NCI-H1436 (cell line): Measurements from ENCODE around the gene NDFIP2.

Source experiments
- DNase-seq: peaks from one replicate; lab custom pipeline; 2025; lab: John Stamatoyannopoulos, UW

NDFIP2 gene

DNA sequence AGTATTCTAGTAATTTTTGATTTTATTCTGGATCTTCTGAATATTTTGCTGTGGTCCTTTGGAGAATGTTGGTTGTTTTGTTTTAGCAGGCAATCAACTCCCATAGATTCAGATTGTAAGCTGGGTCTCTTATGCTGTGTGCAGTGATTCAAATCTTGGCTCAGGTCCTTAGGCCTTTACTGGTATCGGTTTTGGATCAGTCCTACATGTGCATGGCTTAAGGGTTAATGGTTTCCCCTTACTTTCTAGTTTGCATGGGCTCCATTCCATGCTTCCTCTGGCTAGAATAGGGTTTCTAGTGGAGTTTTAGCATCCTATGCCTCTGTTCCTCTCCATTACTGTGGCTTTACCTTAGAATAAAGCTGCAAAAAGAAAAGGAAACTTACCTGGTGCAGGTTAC is 16.1 kb downstream of the NDFIP2 start:
- no peak for DNase-seq

DNA sequence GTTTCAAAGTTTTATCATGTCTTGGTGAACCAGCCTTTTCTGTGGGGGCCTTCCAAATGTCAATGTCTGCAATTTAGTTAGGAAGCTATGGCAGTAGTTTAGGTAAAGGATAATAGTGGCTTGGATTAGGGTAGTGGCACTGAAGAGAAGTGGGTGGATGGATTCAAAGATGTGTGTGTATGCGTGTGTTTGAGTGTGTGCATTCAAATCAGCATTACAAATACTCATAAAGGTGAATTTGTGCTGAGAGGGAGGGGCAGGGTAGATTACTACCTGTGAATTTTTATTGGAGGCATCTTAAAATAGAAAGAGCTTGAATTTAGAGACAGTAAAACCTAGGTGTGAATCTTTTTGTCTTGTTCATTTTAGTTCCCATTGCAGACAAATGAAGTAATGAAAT is 16.9 kb downstream of the NDFIP2 start:
- DNase-seq: no peak

DNA sequence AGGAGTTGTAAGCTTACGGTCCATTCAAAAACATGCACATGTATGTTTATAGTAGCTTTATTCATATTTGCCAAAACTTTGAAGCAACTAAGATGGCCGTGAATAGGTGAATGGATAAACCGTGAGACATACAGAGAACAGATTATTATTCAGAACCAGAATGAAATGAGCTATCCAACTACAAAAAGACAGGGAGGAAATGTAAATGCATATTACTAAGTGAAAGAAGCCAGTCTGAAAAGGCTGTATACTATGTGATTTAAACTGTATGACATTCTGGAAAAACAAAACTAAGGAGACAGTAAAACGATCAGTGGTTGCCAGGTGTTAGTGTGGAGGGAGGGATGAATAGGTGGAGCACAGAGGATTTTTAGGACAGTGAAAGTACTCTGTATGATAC is 19.9 kb downstream of the NDFIP2 start:
- no peak for DNase-seq

DNA sequence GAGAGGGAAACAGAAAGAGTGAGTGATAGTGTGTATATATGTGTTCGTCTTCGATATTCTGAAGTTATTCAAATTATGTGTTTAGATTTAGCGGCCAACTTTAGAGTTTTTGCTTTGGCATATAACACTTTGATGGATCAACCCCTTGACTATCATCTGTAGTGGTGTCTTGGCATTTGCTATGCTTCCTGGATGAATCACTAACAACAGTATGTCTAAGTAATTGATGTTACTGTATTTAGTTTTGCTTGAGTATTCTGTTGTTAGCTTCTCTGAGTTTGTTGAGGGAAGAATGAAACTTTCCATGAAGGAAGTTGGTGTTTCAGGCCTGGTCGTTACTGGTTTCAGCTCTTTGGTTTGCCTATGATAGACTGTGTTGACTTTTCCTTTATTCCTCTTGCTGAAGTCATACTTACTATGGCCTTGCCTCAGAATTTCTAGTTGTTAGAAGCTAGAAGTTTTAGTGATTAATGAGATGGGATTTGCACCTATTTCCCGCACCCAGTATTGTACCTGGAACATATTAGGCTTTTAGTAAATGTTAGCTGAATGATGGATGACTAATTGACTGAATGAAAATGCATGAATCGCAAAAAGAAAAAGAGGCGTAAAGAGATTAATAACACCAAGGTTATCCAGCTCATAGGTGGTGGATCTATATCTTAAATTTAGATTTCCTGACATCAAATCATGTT is 20.7 kb downstream of the NDFIP2 start:
- no peak for DNase-seq

DNA sequence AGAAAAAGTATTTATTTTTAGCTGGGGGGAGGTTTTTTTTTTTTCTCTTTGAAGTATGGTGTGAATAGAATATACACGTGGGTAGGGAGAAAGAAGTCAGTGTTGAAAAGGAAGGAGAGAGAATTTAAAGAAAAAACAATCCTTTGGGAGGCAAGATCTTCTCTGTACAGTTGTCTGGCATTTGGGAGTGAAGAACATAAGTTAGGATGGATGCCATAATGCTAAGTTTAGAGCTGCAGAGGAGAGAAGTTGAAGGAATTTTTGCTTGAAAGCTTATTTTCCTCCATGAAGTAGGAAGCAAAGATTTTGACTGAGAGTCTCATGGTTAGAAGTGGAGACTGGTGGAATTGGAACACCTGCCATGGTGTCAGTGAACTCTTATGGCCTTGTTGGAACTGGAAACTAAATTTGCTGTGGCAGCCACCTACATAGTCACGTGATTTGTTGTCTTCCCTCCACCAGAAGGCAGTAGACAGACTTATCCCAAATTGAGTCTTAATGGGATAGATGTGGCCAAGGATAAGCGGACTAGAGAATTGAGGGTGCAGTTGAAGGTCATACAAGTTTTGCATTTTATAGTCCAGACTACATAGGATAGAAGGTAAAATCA is 22.0 kb downstream of the NDFIP2 start:
- no peak for DNase-seq

DNA sequence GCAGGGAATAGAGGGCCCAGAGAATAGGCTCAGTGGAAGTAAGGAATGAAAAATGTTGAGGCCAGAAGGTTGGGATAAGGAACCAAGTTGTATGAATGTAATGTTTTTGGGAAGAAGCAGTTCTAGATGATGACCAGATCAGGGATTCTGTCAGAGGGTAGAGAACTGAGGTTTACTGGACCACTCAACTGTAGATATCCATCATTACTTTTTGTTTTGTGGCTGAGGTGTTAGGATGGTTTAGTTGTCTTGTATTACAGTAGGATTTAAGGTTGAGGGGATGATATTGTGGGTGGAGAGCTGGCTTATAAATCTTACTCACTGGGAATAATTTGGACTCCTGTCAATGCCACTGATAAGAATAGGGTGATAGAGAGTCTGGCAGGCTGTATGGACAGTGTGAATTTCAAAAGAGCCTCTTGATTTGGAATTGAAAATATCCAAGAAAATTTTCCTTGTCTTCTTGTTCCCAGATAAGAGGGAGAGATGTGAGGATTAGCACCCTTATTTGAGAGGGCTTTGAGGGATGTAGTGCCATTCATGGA is 22.6 kb downstream of the NDFIP2 start:
- no peak for DNase-seq

DNA sequence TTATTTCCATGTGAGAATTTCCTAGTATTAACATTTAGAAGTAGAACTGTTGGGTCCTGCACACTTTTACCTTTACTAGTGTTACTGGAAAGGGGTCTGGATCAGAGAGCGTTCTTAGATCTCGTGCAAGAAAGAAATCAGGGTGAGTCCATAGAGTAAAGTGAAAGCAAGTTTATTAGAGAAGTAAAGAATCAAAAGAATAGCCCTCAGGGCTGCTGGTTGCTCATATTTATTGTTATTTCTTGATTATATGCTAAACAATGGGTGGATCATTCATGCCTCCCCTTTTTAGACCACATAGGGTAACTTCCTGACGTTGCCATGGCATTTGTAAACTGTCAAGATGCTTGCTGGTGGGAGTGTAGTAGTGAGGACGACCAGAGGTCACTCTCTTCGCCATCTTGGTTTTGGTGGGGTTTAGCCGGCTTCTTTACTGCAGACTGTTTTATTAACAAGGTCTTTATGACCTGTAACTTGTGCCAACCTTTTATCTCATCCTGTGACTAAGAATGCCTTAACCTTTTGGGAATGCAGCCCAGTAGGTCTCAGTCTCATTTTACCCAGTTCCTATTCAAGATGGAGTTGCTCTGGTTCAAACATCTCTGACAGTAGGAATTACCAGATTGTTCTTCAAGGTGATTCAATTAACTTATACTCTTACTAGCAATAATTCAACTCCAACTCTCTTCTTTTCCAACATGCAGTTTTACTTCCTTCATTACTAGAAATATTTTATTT is 27.4 kb downstream of the NDFIP2 start:
- DNase-seq: no peak

DNA sequence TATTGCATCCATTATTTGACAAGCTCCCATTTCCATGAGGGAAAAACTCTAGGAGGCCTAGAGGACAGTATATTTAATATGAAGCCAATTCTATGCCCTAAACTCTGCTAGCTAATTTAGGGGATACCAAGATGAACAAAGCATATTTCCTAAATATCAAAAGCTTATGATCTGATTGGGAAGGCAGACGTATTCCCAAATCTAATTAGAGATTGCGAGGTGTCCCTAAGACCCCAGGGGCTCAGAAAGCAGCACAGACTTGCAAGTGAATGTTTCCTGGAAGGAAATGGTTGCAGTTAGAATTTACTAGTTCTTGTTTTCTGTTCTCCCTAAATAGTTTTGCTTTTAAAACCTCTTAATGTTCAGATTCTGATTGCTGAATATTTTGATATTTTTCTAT is 30.7 kb downstream of the NDFIP2 start:
- DNase-seq: no peak

DNA sequence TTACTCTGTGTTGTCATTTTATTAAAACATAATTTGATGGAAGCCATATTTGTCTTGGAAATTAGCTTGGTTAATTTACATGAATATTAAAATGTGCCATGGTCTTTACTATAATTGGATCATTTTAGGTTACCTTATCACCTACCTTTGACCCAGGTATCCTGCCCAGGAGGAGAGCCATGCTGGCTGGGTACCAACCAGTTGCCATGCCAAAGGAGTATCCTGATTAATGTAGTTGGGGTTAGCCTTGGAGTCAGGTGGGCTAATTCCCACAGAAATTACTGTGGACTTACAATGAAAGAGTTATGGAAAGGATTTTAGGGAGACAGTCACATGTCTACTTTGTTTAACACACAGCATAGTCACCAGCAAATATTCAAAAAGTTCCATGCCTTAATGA is 32.0 kb downstream of the NDFIP2 start:
- DNase-seq: no peak

DNA sequence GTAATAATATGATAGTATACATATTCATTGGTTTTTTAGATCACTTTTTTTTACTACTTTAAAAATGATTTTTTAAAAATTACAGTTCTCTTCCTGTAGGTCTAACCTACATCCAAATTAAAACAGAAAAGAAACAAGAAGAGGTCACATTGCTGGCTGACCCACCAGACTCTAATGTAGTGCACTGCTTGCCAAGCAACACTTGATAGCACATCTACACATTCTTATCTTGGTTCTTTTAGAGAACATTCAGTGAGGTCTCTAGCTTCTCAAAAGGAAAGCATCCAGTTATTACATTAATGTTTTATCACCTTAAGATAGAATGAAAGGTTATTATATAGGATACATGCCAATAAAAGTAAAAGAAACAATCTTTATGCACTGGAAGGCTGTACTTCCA is 35.6 kb downstream of the NDFIP2 start:
- no peak for DNase-seq

DNA sequence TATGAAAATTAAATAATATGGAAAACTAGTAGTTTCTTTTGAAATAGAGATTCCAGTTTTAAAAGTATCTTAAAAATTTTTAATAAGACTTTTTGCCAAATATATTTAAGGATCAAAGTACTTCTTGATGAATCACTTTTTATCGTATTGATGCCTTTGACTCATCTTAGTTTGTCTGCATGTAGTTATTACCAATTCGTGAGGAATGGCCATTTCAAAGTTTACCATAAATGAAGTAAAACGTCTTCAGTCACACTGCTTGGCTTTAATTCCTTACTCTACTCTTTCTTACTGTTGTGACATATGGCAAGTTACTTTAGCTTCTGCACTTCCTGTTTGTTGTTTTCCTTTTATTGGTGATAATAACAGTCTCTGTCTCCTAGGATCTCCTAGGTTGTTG is 38.3 kb downstream of the NDFIP2 start:
- no peak for DNase-seq

DNA sequence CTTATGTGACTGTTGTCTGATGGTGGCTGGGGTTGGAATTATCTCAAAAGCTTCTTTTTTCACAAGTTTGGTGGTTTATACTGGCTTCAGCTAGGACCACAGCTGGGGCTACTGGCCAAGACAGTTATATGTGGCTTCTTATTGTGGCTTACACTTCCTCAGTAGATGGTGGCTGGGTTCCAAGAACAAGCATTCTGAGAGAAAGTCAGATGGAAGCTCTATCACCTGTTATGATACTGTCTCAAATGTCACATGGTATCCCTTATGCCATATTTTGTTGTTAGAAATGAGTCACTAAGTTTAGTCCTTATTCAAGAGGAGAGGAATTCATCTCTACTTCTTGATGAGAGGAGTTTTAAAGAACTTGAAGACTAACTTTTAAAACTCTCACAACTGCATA is 41.6 kb downstream of the NDFIP2 start:
- DNase-seq: no peak

DNA sequence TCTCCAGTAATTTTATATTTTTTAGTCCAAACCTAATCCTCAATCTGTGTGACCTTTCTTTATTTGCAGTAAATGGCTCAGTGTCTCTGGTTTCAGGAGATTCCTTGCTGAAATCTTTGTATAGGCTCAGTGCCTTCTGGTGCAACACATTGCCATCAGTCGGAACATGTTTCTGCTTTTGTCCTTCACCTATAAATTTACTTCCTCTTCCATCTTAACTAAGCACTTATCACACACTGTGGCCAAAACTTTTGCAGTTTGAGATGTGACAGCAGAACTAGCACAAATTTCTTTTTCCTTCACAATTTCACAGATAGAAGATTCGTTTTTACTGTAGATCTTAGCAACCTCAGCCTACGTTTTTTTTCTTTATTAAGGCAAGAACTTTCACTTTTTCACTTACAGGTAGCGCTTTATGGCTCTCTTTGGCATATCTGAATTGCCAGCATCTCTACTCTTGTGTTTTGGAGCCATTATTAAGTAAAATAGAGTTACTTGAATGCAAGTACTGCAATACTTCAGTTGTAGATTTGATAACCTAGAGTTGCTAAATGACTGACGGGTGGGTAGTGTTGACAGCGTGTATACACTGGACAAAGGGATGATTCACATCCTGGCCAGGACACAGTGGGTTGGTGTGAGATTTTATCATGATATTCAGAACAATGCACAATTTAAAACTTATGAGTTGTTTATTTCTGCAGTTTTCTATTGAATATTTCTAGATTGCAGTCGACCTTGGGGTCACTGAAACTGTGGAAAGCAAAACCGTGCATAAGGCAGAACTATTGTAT is 44.3 kb downstream of the NDFIP2 start:
- no peak for DNase-seq

DNA sequence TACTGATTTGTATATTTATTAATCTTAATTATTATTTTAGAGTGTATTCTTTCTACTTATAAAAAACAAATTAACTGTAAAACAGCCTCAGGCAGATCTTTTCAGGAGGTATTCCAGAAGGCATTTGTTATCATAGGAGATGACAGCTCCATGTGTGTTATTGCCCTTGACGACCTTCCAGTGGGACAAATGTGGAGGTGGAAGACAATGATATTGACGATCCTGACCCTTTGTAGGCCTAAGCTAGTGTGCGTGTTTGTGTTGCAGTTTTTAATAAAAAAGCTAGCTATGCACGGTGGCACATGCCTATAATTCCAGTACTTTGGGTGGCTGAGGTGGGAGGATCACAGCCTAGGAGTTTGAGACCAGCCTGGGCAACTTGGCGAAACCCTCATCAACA is 46.7 kb downstream of the NDFIP2 start:
- no peak for DNase-seq

DNA sequence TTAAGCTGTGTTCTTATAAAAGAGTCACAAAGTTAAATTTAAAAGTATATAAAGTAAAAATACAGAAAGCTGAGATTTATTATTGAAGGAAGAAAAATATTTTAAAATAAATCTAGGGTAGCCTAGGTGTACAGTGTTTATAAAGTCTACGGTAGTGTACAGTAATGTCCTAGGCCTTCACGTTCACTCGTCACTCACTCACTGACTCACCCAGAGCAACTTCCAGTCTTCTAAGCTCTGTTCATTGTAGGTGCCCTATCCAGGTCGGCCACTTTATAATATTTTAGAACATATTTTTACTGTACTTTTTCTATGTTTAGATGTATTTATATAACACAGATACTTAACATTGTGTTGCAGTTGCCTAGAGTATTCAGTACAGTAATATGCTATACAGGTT is 47.4 kb downstream of the NDFIP2 start:
- DNase-seq: no peak

DNA sequence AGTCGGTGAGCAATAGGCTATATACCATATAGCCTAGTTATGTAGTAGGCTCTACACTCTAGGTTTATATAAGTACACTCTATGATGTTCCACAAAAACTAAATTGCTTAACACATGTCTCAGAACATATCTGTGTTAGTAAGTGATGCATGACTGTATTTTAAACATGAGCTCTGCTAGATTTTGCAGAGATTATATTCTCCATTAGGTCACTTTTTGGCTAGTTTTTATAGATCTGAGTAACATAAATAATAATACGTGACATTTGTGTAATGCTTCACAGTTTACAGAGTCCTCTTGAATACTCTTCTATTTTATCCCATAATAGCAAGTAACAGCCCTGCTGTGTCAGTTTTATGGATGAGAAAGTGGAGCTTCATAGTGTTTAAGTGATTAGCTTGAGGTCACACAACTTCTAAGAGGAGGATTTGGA is 47.8 kb downstream of the NDFIP2 start:
- no peak for DNase-seq

DNA sequence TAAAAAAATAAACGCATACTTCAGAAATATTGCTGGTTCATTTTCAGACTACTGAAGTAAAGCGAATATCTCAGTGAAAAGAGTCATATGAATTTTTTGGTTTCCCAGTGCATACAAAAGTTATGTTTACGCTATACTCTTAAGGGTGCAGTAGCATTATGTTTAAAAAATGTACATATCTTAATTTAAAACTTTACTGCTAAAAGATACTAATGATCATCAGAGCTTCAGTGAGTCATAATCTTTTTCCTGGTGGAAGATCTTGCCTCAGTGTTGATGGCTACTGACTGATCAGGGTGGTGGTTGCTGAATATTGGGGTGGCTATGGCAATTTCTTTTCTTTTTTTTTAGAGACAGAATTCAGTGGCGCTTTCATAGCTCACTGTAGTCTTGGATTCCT is 48.9 kb downstream of the NDFIP2 start:
- no peak for DNase-seq

DNA sequence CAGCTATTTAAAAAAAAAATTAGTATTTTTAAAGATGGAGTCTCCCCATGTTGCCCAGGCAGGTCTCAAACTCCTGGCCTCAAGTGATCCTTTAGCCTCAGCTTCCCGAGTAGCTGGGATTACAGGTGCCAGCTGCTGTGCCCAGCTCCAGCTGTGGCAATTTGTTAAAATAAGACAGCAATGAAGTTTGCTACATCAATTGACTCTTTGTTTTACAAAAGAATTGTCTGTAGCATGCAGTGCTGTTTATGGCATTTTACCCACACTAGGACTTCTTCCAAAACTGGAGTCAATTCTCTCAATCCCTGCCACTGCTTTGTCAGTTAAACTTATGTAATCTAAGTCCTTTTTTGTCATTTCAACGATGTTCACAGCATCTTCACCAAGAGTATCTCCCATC is 49.3 kb downstream of the NDFIP2 start:
- no peak for DNase-seq

DNA sequence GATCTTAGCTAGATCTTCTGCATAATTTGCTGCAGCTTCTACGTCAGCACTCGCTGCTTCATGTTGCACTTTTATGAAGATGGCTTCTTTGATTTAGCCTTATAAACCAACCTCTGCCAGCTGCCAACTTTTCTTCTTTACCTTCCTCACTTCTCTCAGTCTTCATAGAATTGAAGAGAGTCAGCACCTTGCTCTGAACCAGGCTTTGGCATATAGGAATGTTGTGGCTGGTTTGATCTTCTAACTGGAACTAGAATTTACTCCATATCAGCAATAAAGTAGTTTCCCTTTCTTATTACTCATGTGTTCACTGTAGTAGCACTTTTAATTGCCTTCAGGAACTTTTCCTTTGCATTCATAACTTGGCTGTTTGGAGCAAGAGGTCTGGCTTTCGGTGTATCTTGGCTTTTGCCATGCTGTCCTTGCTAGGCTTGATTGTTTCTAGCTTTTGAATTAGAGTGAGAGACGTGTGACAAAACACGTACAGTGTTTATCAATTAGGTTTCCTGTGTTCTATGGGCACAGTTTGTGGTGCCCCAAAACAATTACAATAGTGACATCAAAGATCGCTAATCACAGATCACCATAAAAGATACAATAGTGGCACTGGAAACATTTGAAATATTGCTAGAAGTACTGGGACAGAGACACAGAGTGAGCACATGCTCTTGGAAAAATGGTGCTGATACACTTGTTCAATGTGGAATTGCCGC is 50.7 kb downstream of the NDFIP2 start:
- no peak for DNase-seq

DNA sequence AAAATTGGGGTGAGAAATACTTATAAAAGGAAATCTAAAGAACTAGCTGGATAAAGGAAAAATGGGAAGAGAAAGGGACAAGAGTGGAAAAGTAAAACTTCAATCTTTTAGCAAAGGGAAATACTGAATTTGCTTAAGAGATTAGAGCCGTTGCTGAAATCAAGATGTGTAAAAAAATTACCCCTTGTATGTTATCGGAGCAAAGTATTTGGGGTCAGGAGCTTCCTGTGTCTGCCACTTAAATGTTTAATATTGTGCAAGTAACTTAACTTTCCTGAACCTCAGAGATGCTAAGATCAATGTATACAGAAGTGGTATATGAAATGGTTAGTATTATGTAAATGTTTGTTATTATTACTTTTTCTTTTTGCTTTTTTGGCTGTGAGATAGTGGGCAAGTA is 51.6 kb downstream of the NDFIP2 start:
- DNase-seq: no peak

DNA sequence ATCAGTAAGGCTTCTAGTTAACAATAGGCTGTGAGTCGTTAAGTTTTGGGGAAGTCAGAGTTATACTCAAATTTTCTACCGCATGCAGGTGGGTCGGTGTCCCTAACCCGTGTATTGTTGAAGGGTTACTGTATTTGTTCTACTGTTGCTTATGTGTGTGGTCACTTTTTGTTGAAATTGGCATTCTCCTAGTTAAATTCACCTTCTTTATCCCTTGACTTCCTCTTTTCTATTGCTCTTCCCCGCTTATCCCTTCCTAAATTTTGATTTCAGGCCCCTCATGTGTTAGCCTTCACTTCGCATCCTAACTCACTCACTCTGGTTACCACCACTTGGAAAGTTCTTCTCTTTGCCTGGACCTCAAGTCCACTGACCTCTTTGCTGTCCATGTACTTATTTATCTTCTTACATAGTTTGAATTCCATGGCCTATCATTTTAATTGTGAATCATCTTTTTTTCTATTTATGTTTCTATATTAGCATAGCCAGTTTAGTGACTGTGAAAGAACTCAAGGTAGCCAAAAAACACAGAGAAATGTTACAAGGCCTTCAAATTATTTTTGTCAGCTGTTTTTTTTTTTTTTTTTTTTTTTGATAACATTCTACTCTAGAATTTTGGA is 52.9 kb downstream of the NDFIP2 start:
- DNase-seq: no peak
